ENCODE data around the gene ABCA1. TPM values are rescaled to one million over a fixed set of nuclear protein-coding genes. Genes with fewer than 3 reads are reported as not detected.

Gene ABCA1
- total RNA-seq, 1 experiment from 2014 or later, result 2.3 TPM

- Histone ChIP-seq H3K36me3 (ENCODE audit: low read depth, low read length) (no peaks in the 10 kb centered on the region), H3K4me3 (ENCODE audit: low read length) (peak overlapping the region; percentile 88; the same call in 1 of the 2 replicates), H3K9me3 (ENCODE audit: low read length) (no peaks in the 10 kb centered on the region), H3K9me2 (replicated peaks; ENCODE audit: low read length) (no peaks in the 10 kb centered on the region), H3K79me2 (ENCODE audit: low read length) (peaks cover 15% of the 10 kb centered on the region), H3K4me1 (ENCODE audit: insufficient read depth, low read length) (peaks cover 14% of the 10 kb centered on the region), H3K27me3 (ENCODE audit: low read length) (no peaks in the 10 kb centered on the region), H3K9ac (ENCODE audit: low read length) (no peak overlapping the region), H3K27ac (ENCODE audit: low read length) (no peak overlapping the region), H3K4me2 (ENCODE audit: low read length) (peak overlapping the region; percentile 85), H2AFZ (ENCODE audit: low read length) (no peak overlapping the region), H4K20me1 (ENCODE audit: low read length) (no peaks in the 10 kb centered on the region), H3F3A (ENCODE audit: low read length, unreplicated experiment) (no peaks in the 10 kb centered on the region)
- intact Hi-C loops (cut with micrococcal nuclease), result no loop called here
- POLR2A ChIA-PET (ENCODE audit: unreplicated experiment), result interaction anchor here (0.6 kb wide), 1 partner anchor 656 kb away, joined by 3 read pairs; no protein-coding TSS in a partner anchor
- no peak for TF ChIP-seq EZH2phosphoT487 (IDR thresholded peaks at IDR 0.05; ENCODE audit: borderline replicate concordance, low read length)
- TF ChIP-seq CTCF (conservative IDR thresholded peaks at IDR 0.05; ENCODE audit: low read depth, low read length), result no peak
- no peak for TF ChIP-seq EZH2 (IDR thresholded peaks at IDR 0.05; ENCODE audit: low read length, unreplicated experiment)
- BruUV-seq (replicated peaks), result no TSS peak
- no peak for ATAC-seq
- no peak for DNase-seq
- CTCF ChIA-PET, result no interaction called here
Observed at GRCh38 chr9:104746285-104746684, 181.7 kb downstream of the ABCA1 start.

GRCh38 chr9:104745852-104746251 lies 182.1 kb downstream of the ABCA1 start:
- H3K27ac ChIP-seq (ENCODE audit: low read length), result no peak overlapping the region
- H3K79me2 ChIP-seq (ENCODE audit: low read length), result peaks cover 15% of the 10 kb centered on the region
- no peak overlapping the region for H3K4me3 ChIP-seq (ENCODE audit: low read length)
- H3F3A ChIP-seq (ENCODE audit: low read length, unreplicated experiment), result peaks cover 2% of the 10 kb centered on the region
- H3K36me3 ChIP-seq (ENCODE audit: low read depth, low read length), result no peaks in the 10 kb centered on the region
- intact Hi-C loops (cut with micrococcal nuclease), result no loop called here
- H4K20me1 ChIP-seq (ENCODE audit: low read length), result no peaks in the 10 kb centered on the region
- H3K4me1 ChIP-seq (ENCODE audit: insufficient read depth, low read length), result peaks cover 19% of the 10 kb centered on the region
- no peak for DNase-seq
- H3K9ac ChIP-seq (ENCODE audit: low read length), result no peak overlapping the region
- POLR2A ChIA-PET (ENCODE audit: unreplicated experiment), result interaction anchor here (0.6 kb wide), 1 partner anchor 655 kb away, joined by 3 read pairs; no protein-coding TSS in a partner anchor
- H3K4me2 ChIP-seq (ENCODE audit: low read length), result no peak overlapping the region
- no TSS peak for BruUV-seq (replicated peaks)
- H3K9me3 ChIP-seq (ENCODE audit: low read length), result no peaks in the 10 kb centered on the region
- H3K27me3 ChIP-seq (ENCODE audit: low read length), result no peaks in the 10 kb centered on the region
- H3K9me2 ChIP-seq (replicated peaks; ENCODE audit: low read length), result no peaks in the 10 kb centered on the region
- ATAC-seq, result no peak
- no peak overlapping the region for H2AFZ ChIP-seq (ENCODE audit: low read length)
- CTCF ChIA-PET, result no interaction called here
- no peak for TF ChIP-seq CTCF (conservative IDR thresholded peaks at IDR 0.05; ENCODE audit: low read depth, low read length)

- no peaks in the 10 kb centered on the region for H3K9me2 ChIP-seq (replicated peaks; ENCODE audit: low read length)
- POLR2A ChIA-PET (ENCODE audit: unreplicated experiment), result no interaction called here
- H2AFZ ChIP-seq (ENCODE audit: low read length), result no peak overlapping the region
- no peaks in the 10 kb centered on the region for H3K36me3 ChIP-seq (ENCODE audit: low read depth, low read length)
- no peak overlapping the region for H3K9ac ChIP-seq (ENCODE audit: low read length)
- H4K20me1 ChIP-seq (ENCODE audit: low read length), result no peaks in the 10 kb centered on the region
- peaks cover 4% of the 10 kb centered on the region; the same call in 1 of the 2 replicates for H3K79me2 ChIP-seq (ENCODE audit: low read length)
- no TSS peak for BruUV-seq (replicated peaks)
- ATAC-seq, result peak; percentile 28
- peak; percentile 69 for DNase-seq
- intact Hi-C loops (cut with micrococcal nuclease), result loop anchor here (1.0 to 5.0 kb wide), 7 partner anchors 61 to 1346 kb away; partner anchors contain the start of gene SMC2
- H3K27ac ChIP-seq (ENCODE audit: low read length), result no peak overlapping the region
- peaks cover 13% of the 10 kb centered on the region for H3K4me1 ChIP-seq (ENCODE audit: insufficient read depth, low read length)
- CTCF ChIA-PET, result no interaction called here
- H3K27me3 ChIP-seq (ENCODE audit: low read length), result no peaks in the 10 kb centered on the region
- peaks cover 9% of the 10 kb centered on the region for H3F3A ChIP-seq (ENCODE audit: low read length, unreplicated experiment)
- no peak overlapping the region for H3K4me2 ChIP-seq (ENCODE audit: low read length)
- H3K9me3 ChIP-seq (ENCODE audit: low read length), result no peaks in the 10 kb centered on the region
- H3K4me3 ChIP-seq (ENCODE audit: low read length), result no peak overlapping the region
- TF ChIP-seq CTCF (conservative IDR thresholded peaks at IDR 0.05; ENCODE audit: low read depth, low read length) (peak; percentile 73), EZH2 (IDR thresholded peaks at IDR 0.05; ENCODE audit: low read length, unreplicated experiment) (no peak), EZH2phosphoT487 (IDR thresholded peaks at IDR 0.05; ENCODE audit: borderline replicate concordance, low read length) (no peak)
Observed at GRCh38 chr9:104743376-104743985, 184.5 kb downstream of the ABCA1 start.

Measured in PC-3 (cell line).